Chondrocyte (in vitro differentiated cells): ENCODE results near the gene JARID2. TPM values are rescaled to one million over a fixed set of nuclear protein-coding genes. Genes with fewer than 3 reads are reported as not detected.

Source experiments
- DNase-seq: peaks from one replicate; pipeline ENCODE4 v3.0.0; 2021; ENCODE audit warnings: mixed read lengths, low spot score
- H3K27ac Mint-ChIP-seq: one replicate; pipeline ENCODE4 v1.8.0; 2021; ENCODE audit warnings: mild to moderate bottlenecking, moderate library complexity, mixed read lengths; ENCODE audit not compliant: unreplicated experiment
- H3K27me3 Mint-ChIP-seq: 2 replicates; pipeline ENCODE4 v1.8.0; 2021; ENCODE audit warnings: low read depth, mixed read lengths
- H3K36me3 Mint-ChIP-seq: 2 replicates; pipeline ENCODE4 v1.8.0; 2021; ENCODE audit warnings: low read depth, mixed read lengths
- H3K4me1 Mint-ChIP-seq: 2 replicates; pipeline ENCODE4 v1.8.0; 2021; ENCODE audit warnings: low read depth, mild to moderate bottlenecking, mixed read lengths
- H3K4me3 Mint-ChIP-seq: one replicate; pipeline ENCODE4 v1.8.0; 2021; ENCODE audit warnings: mild to moderate bottlenecking, moderate library complexity, mixed read lengths; ENCODE audit not compliant: unreplicated experiment
- H3K9me3 Mint-ChIP-seq: 2 replicates; pipeline ENCODE4 v1.8.0; 2021; ENCODE audit warnings: low read depth, mixed read lengths
- total RNA-seq: library from RNA; stranded (reverse); gene quantifications from 3 replicates; pipeline ENCODE4 v1.2.1, GENCODE V29; 2021
- TF ChIP-seq, protein P1 (sequence below): fragments of 200-600 bp; sonication (generic); IDR thresholded peaks from 2 replicates; pipeline ENCODE4 v1.5.0; 2021; ENCODE audit warnings: antibody characterized with exemption, mild to moderate bottlenecking, moderate library complexity

The JARID2 gene
- total RNA-seq, 1 donor from 2014 or later = 9.9 TPM

DNA sequence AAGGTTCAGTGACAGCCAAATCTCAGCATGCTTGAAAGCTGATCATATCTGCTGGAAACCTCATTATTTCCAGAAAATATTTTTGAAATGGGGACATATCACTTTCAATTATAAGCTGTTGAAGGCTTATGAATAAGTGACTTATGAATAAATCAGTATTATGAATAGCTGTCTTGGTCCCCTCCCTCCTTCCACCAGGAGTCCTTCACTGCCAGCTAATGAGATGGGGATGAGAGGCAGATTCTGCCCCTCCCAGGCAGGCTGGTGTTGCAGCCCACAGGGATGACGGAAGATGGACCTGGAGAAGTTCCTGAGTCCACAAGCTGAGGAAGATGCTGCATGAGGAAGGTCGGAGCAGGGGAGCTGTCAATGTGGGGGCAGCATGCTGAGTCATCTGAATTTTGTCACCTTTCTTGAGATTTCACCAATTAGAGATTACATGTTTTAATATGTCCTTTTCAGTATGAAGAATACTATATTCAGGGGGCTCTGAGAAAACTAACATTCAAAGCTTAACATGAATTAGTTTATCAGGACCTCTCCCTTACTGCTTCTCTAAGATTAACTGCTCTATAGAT, 304.8 kb downstream of the JARID2 start:
- H3K4me1 Mint-ChIP-seq = peaks cover 29% of the 10 kb centered on the region
- H3K4me3 Mint-ChIP-seq = no peak overlapping the region
- H3K27me3 Mint-ChIP-seq = no peaks in the 10 kb centered on the region
- no peak for DNase-seq
- H3K27ac Mint-ChIP-seq = no peak overlapping the region
- TF ChIP-seq, protein P1, sequence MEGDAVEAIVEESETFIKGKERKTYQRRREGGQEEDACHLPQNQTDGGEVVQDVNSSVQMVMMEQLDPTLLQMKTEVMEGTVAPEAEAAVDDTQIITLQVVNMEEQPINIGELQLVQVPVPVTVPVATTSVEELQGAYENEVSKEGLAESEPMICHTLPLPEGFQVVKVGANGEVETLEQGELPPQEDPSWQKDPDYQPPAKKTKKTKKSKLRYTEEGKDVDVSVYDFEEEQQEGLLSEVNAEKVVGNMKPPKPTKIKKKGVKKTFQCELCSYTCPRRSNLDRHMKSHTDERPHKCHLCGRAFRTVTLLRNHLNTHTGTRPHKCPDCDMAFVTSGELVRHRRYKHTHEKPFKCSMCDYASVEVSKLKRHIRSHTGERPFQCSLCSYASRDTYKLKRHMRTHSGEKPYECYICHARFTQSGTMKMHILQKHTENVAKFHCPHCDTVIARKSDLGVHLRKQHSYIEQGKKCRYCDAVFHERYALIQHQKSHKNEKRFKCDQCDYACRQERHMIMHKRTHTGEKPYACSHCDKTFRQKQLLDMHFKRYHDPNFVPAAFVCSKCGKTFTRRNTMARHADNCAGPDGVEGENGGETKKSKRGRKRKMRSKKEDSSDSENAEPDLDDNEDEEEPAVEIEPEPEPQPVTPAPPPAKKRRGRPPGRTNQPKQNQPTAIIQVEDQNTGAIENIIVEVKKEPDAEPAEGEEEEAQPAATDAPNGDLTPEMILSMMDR = no peak
- no peaks in the 10 kb centered on the region for H3K36me3 Mint-ChIP-seq
- H3K9me3 Mint-ChIP-seq = no peaks in the 10 kb centered on the region

DNA sequence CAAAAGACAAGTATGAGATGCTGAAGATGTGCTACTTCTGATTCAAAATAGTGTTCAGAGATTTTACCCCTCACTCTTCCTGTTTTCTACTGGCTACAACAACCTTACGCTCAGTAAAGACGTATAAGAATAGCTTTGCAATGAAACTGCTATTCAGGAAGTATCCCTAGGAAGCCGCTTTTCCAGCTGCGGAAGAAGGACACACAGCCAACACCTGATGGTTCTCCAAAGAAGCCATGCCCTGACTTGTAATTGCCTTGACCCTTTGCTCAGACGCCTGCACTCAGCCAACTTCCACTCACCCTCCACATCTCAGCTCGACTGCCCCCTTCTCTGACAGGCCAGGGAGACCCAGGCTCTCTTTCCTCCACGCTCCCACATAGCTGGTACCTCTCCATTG, 305.4 kb downstream of the JARID2 start:
- H3K27me3 Mint-ChIP-seq = no peaks in the 10 kb centered on the region
- H3K27ac Mint-ChIP-seq = no peak overlapping the region
- H3K36me3 Mint-ChIP-seq = no peaks in the 10 kb centered on the region
- no peaks in the 10 kb centered on the region for H3K9me3 Mint-ChIP-seq
- H3K4me3 Mint-ChIP-seq = no peak overlapping the region
- H3K4me1 Mint-ChIP-seq = peaks cover 29% of the 10 kb centered on the region
- no peak for DNase-seq
- TF ChIP-seq, protein P1 = no peak

DNA sequence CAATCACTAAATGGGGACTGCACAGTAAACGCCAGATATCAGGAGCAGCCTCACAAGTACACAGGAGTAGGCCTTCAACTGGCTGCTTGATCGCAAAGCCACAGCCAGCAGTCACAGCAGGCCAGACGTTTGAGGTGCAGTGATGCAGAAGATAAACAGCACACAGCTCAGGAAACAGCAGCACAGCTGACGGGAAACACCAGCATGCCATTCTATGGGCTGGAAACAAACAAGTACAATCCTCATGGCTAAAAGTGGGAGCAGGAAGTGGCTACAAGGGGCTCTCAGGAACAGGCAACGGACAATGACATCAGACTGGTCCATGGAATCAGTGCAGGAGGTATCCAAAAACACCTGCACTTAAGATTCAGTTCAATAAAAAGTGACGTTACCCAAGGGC, 305.9 kb downstream of the JARID2 start:
- peaks cover 25% of the 10 kb centered on the region for H3K4me1 Mint-ChIP-seq
- peak overlapping the region; percentile 6 for H3K27ac Mint-ChIP-seq
- no peaks in the 10 kb centered on the region for H3K36me3 Mint-ChIP-seq
- TF ChIP-seq, protein P1 = no peak
- H3K9me3 Mint-ChIP-seq = no peaks in the 10 kb centered on the region
- H3K4me3 Mint-ChIP-seq = no peak overlapping the region
- no peaks in the 10 kb centered on the region for H3K27me3 Mint-ChIP-seq
- no peak for DNase-seq

DNA sequence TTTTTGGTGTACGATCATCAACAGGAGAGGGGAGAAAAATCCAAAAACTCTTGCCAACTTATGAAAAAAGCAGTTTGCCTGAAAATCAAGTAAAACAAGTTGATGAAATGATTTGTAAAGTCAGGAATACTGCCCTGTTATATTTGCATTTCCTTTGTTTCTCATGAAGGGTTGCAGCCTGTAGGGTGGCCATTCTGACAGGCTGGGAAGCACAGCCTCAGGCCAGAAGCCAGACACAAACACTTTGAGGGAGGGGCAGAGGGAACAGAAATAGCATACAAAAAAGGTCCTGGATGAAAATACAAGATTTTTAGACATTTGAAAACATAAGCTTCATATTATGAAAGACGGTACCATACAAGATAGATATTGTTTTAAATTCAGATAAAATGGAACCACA, 307.2 kb downstream of the JARID2 start:
- DNase-seq = no peak
- Mint-ChIP-seq H3K4me1 (peaks cover 16% of the 10 kb centered on the region), H3K27ac (no peak overlapping the region), H3K36me3 (no peaks in the 10 kb centered on the region), H3K4me3 (no peak overlapping the region), H3K27me3 (no peaks in the 10 kb centered on the region), H3K9me3 (no peaks in the 10 kb centered on the region)
- TF ChIP-seq, protein P1 = no peak

DNA sequence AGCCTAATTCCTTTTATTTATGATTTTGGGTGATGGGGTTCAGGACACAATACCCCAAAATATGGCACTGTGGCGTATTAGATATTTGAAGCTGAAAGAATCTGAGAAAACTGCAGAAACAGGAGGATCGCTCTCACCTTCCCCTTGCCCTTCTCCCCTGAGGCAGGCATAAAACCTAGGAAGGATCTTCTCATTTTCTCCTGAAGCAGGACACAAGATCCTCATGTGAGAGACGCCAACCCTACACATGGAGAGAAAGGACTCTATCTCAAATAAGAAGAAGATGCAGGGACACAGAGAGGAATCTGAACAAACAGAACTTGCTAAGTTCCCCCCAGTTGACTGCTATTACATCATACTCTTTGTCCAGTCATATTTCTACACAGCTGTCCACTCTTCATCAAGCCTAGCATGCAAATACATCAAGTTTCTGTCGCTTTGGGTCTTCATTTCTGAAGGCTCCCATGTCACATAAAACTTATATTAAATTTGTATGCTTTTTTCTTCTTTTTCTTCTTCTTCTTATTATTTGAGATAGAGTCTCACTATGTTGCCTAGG, 307.9 kb downstream of the JARID2 start:
- DNase-seq = no peak
- peaks cover 16% of the 10 kb centered on the region for H3K4me1 Mint-ChIP-seq
- no peak overlapping the region for H3K4me3 Mint-ChIP-seq
- H3K36me3 Mint-ChIP-seq = no peaks in the 10 kb centered on the region
- TF ChIP-seq, protein P1 = no peak
- no peaks in the 10 kb centered on the region for H3K9me3 Mint-ChIP-seq
- H3K27me3 Mint-ChIP-seq = no peaks in the 10 kb centered on the region
- no peak overlapping the region for H3K27ac Mint-ChIP-seq
